Large intestine (tissue), 3 donors: ENCODE measurements around the gene ANO1. TPM values are rescaled to one million over a fixed set of nuclear protein-coding genes. Genes with fewer than 3 reads are reported as not detected.

ENCODE experiments used
- DNase-seq, 2 donors: peaks; one replicate each; pipeline versions ENCODE4 v3.0.0 to v3.0.0-alpha.2; 2013
- H3K27ac ChIP-seq: one replicate; pipeline ENCODE4 v1.5.1; 2013; ENCODE audit warnings: low read length
- H3K27me3 ChIP-seq: 2 replicates; pipeline ENCODE4 v1.6.1; 2013; ENCODE audit warnings: low read length; ENCODE audit not compliant: control insufficient read depth, insufficient read depth
- H3K36me3 ChIP-seq: 2 replicates; pipeline ENCODE4 v1.6.1; 2013; ENCODE audit warnings: low read length; ENCODE audit not compliant: control insufficient read depth, insufficient read depth
- H3K4me1 ChIP-seq: one replicate; pipeline ENCODE4 v1.6.1; 2013; ENCODE audit warnings: low read length; ENCODE audit not compliant: control insufficient read depth, insufficient read depth
- H3K4me3 ChIP-seq: one replicate; pipeline ENCODE4 v1.5.1; 2013; ENCODE audit warnings: low read length
- H3K9me3 ChIP-seq: one replicate; pipeline ENCODE4 v1.6.1; 2013; ENCODE audit warnings: mild to moderate bottlenecking, low read depth, low read length, moderate library complexity; ENCODE audit not compliant: control insufficient read depth
- WGBS: methylation state at CpG from one replicate; pipeline ENCODE4 v1.1.5; 2013; ENCODE audit warnings: low lambda C conversion rate; ENCODE audit not compliant: insufficient coverage; 5-methylcytosine and 5-hydroxymethylcytosine counted together
- polyA plus RNA-seq: library from polyadenylated mRNA; unstranded; fragments of 120-200 nt; gene quantifications from one replicate; pipeline ENCODE4 v1.2.1, GENCODE V29; 2013

Gene ANO1
- polyA plus RNA-seq, 1 donor, result 12.3 TPM

DNA sequence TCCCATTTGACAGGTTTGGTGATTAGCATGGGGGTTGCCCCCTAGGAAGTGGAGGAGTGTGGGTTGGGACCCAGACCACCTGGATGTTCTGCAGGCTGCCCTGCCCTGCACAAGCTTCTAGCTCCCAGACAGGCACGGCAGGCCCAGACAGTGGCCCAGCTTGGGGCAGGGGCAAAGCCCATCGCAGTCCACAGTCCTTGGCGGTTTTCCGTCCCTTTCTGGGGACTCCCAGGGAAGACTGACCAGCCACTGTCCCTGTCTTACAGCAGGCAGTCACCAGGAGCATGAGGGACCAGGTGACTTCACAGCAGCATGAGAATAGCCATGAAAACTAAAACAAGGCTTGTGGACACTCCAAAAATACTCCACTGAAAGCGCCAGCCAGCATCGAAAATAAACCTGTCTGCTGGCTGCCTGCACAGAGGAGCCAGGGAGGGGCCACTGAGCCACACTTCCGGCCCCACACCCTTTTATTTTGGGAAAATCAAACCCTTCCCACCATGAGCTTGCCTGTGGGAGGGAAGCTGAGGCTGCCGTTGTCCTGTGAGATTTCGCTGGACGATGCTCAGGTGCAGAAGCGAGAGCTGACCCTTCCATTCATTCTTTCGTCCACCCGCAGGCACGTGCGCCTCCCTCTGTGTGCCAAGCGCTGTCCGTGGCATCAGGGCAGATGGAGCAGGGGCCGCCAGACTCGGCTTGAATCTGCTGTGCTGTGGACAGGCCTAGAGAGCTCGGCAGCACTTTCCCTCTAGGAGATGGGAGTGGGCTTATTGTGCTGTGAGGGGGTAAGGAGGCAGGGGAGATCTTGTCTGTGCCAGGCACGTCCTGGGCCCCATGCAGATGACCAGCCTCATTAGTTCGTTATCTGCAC is 153.0 kb downstream of the ANO1 start:
- no peaks in the 10 kb centered on the region for H3K27me3 ChIP-seq
- no peak overlapping the region for H3K4me3 ChIP-seq
- no peaks in the 10 kb centered on the region for H3K9me3 ChIP-seq
- H3K27ac ChIP-seq, result no peak overlapping the region
- no peak for DNase-seq
- no CpG with 5 or more reads among the region's 22 CpGs for whole genome bisulfite sequencing
- H3K4me1 ChIP-seq, result peaks cover 3% of the 10 kb centered on the region
- H3K36me3 ChIP-seq, result no peaks in the 10 kb centered on the region

- no peaks in the 10 kb centered on the region for H3K9me3 ChIP-seq
- no peaks in the 10 kb centered on the region for H3K27me3 ChIP-seq
- no peak overlapping the region for H3K4me3 ChIP-seq
- H3K27ac ChIP-seq, result no peak overlapping the region
- no peaks in the 10 kb centered on the region for H3K36me3 ChIP-seq
- H3K4me1 ChIP-seq, result no peaks in the 10 kb centered on the region
- no peak for DNase-seq
Measured at GRCh38 chr11:70233034-70233433, 154.9 kb downstream of the ANO1 start.

- H3K27ac ChIP-seq, result no peak overlapping the region
- H3K36me3 ChIP-seq, result no peaks in the 10 kb centered on the region
- no CpG with 5 or more reads among the region's 11 CpGs for WGBS
- H3K9me3 ChIP-seq, result no peaks in the 10 kb centered on the region
- H3K4me3 ChIP-seq, result no peak overlapping the region
- no peaks in the 10 kb centered on the region for H3K27me3 ChIP-seq
- no peak for DNase-seq
- no peaks in the 10 kb centered on the region for H3K4me1 ChIP-seq
Measured at GRCh38 chr11:70233511-70233934, 155.4 kb downstream of the ANO1 start.

GRCh38 chr11:70233962-70234361 is 155.8 kb downstream of the ANO1 start:
- H3K9me3 ChIP-seq, result no peaks in the 10 kb centered on the region
- no peak overlapping the region for H3K4me3 ChIP-seq
- WGBS, result no CpG with 5 or more reads among the region's 9 CpGs
- H3K27me3 ChIP-seq, result no peaks in the 10 kb centered on the region
- no peak for DNase-seq
- H3K27ac ChIP-seq, result no peak overlapping the region
- H3K36me3 ChIP-seq, result no peaks in the 10 kb centered on the region
- H3K4me1 ChIP-seq, result no peaks in the 10 kb centered on the region

Other genes with a start within 250 kb of the ANO1 start
- 18.1 TPM for gene FADD, start 125.0 kb downstream of the ANO1 start, polyA plus RNA-seq
- 28.7 TPM for gene PPFIA1, start 192.4 kb downstream of the ANO1 start, polyA plus RNA-seq